ENCODE measurements around the gene SMURF1. TPM values are rescaled to one million over a fixed set of nuclear protein-coding genes. Genes with fewer than 3 reads are reported as not detected.

Gene SMURF1
- total RNA-seq, 1 donor, result 23.5 TPM

- DNase-seq (ENCODE audit: insufficient read length, low spot score, missing footprints), result no peak
- Histone ChIP-seq H2AFZ (ENCODE audit: low read length) (no peak overlapping the region), H3K4me3 (ENCODE audit: insufficient read depth, low read length) (no peak overlapping the region), H4K20me1 (ENCODE audit: insufficient read depth, low read length) (peaks cover 81% of the 10 kb centered on the region), H3K79me2 (ENCODE audit: insufficient read depth, low read length) (peaks cover 100% of the 10 kb centered on the region), H3K36me3 (ENCODE audit: insufficient read depth, low read length) (no peaks in the 10 kb centered on the region), H3K27me3 (ENCODE audit: insufficient read depth, low read length) (no peaks in the 10 kb centered on the region), H3K4me1 (ENCODE audit: insufficient read depth, low read length) (peaks cover 30% of the 10 kb centered on the region), H3K4me2 (ENCODE audit: insufficient read depth, low read length) (peak overlapping the region; percentile 26), H3K27ac (ENCODE audit: low read depth, low read length) (peak overlapping the region; percentile 10), H3K9me3 (ENCODE audit: low read depth, low read length) (no peaks in the 10 kb centered on the region)
- TF ChIP-seq CTCF (IDR thresholded peaks at IDR 0.05; ENCODE audit: extremely low read depth, low read depth, low read length), result no peak
These were observed 11.2 kb downstream of the SMURF1 start for GRCh38 chr7:99132595-99133321.

GRCh38 chr7:99131290-99131689 is 12.6 kb downstream of the SMURF1 start:
- H3K4me3 ChIP-seq (ENCODE audit: insufficient read depth, low read length), result no peak overlapping the region
- peaks cover 77% of the 10 kb centered on the region for H4K20me1 ChIP-seq (ENCODE audit: insufficient read depth, low read length)
- H2AFZ ChIP-seq (ENCODE audit: low read length), result no peak overlapping the region

GRCh38 chr7:99129536-99129935 is 14.4 kb downstream of the SMURF1 start:
- Histone ChIP-seq H3K27ac (ENCODE audit: low read depth, low read length) (no peak overlapping the region), H2AFZ (ENCODE audit: low read length) (no peak overlapping the region), H3K9me3 (ENCODE audit: low read depth, low read length) (no peaks in the 10 kb centered on the region), H3K79me2 (ENCODE audit: insufficient read depth, low read length) (peaks cover 98% of the 10 kb centered on the region), H3K4me1 (ENCODE audit: insufficient read depth, low read length) (peaks cover 42% of the 10 kb centered on the region), H3K4me2 (ENCODE audit: insufficient read depth, low read length) (no peak overlapping the region), H3K27me3 (ENCODE audit: insufficient read depth, low read length) (no peaks in the 10 kb centered on the region), H3K36me3 (ENCODE audit: insufficient read depth, low read length) (no peaks in the 10 kb centered on the region), H3K4me3 (ENCODE audit: insufficient read depth, low read length) (no peak overlapping the region), H4K20me1 (ENCODE audit: insufficient read depth, low read length) (peaks cover 72% of the 10 kb centered on the region)
- no peak for TF ChIP-seq CTCF (IDR thresholded peaks at IDR 0.05; ENCODE audit: extremely low read depth, low read depth, low read length)
- DNase-seq (ENCODE audit: insufficient read length, low spot score, missing footprints), result no peak

More at GRCh38 chr7:99131290-99131689, 12.6 kb downstream of the SMURF1 start:
- H3K79me2 ChIP-seq (ENCODE audit: insufficient read depth, low read length), result peaks cover 98% of the 10 kb centered on the region
- no peaks in the 10 kb centered on the region for H3K9me3 ChIP-seq (ENCODE audit: low read depth, low read length)
- no peak overlapping the region for H3K27ac ChIP-seq (ENCODE audit: low read depth, low read length)
- peaks cover 32% of the 10 kb centered on the region for H3K4me1 ChIP-seq (ENCODE audit: insufficient read depth, low read length)
- no peak overlapping the region for H3K4me2 ChIP-seq (ENCODE audit: insufficient read depth, low read length)
- H3K27me3 ChIP-seq (ENCODE audit: insufficient read depth, low read length), result no peaks in the 10 kb centered on the region
- DNase-seq (ENCODE audit: insufficient read length, low spot score, missing footprints), result no peak
- H3K36me3 ChIP-seq (ENCODE audit: insufficient read depth, low read length), result no peaks in the 10 kb centered on the region
- no peak for TF ChIP-seq CTCF (IDR thresholded peaks at IDR 0.05; ENCODE audit: extremely low read depth, low read depth, low read length)

GRCh38 chr7:99129001-99129400 is 14.9 kb downstream of the SMURF1 start:
- no peaks in the 10 kb centered on the region for H3K9me3 ChIP-seq (ENCODE audit: low read depth, low read length)
- H3K4me1 ChIP-seq (ENCODE audit: insufficient read depth, low read length), result peaks cover 47% of the 10 kb centered on the region
- no peak overlapping the region for H3K27ac ChIP-seq (ENCODE audit: low read depth, low read length)
- H4K20me1 ChIP-seq (ENCODE audit: insufficient read depth, low read length), result peaks cover 78% of the 10 kb centered on the region
- H3K4me3 ChIP-seq (ENCODE audit: insufficient read depth, low read length), result no peak overlapping the region
- peaks cover 98% of the 10 kb centered on the region for H3K79me2 ChIP-seq (ENCODE audit: insufficient read depth, low read length)
- TF ChIP-seq CTCF (IDR thresholded peaks at IDR 0.05; ENCODE audit: extremely low read depth, low read depth, low read length), result no peak
- no peak overlapping the region for H3K4me2 ChIP-seq (ENCODE audit: insufficient read depth, low read length)
- no peak overlapping the region for H2AFZ ChIP-seq (ENCODE audit: low read length)
- no peak for DNase-seq (ENCODE audit: insufficient read length, low spot score, missing footprints)
- H3K27me3 ChIP-seq (ENCODE audit: insufficient read depth, low read length), result no peaks in the 10 kb centered on the region
- no peaks in the 10 kb centered on the region for H3K36me3 ChIP-seq (ENCODE audit: insufficient read depth, low read length)
